GM12878 (cell line): ENCODE data around the gene GAS6. TPM values are rescaled to one million over a fixed set of nuclear protein-coding genes. Genes with fewer than 3 reads are reported as not detected.

Experiments used
- NBN ChIP-seq: fragments of 450-650 bp; IDR thresholded peaks from 2 replicates; pipeline ENCODE4 v1.6.1; 2016
- RAD51 ChIP-seq: fragments of 450-650 bp; IDR thresholded peaks from 2 replicates; pipeline ENCODE4 v1.6.1; 2016; ENCODE audit warnings: moderate library complexity, mild to moderate bottlenecking, inconsistent platforms
- SUPT20H ChIP-seq: IDR thresholded peaks from 2 replicates; pipeline ENCODE4 v1.6.1; 2011; ENCODE audit warnings: low read depth, mild to moderate bottlenecking, low read length, moderate library complexity, borderline replicate concordance; ENCODE audit not compliant: control insufficient read depth
- TCF12 ChIP-seq: IDR thresholded peaks from 2 replicates; pipeline ENCODE4 v1.6.1; 2011; ENCODE audit warnings: low read depth, mild to moderate bottlenecking, low read length
- ZSCAN29 ChIP-seq: fragments of 450-650 bp; IDR thresholded peaks from 2 replicates; pipeline ENCODE4 v1.6.1; 2017; ENCODE audit warnings: mild to moderate bottlenecking, moderate library complexity
- polyA plus RNA-seq, 11 experiments: library from polyadenylated mRNA; depleted of rRNA in 4 of 11; unstranded in 6 of 11; stranded (reverse) in 5 of 11; fragments of >200 nt; fragmentation: Nextera tagmentation in 4 of 11; fragmentation: Illumina TruSeq in 1 of 11; extraction: Ambion mirVana in 4 of 11; extraction: Trizol in 1 of 11; gene quantifications; 1 replicate in 1 of 11; 2 replicates in 10 of 11; pipeline versions ENCODE4 v1.2.1 to v1.2.3, GENCODE V29; 2011 to 2016; ENCODE audit warnings: inconsistent platforms in 2 of 11, missing spikeins in 2 of 11, low read depth in 1 of 11
- total RNA-seq, 4 experiments: library from RNA; depleted of rRNA in 3 of 4; stranded (reverse); fragments of >200 nt in 3 of 4; fragmentation: Illumina TruSeq in 1 of 4; extraction: Trizol in 1 of 4; gene quantifications; 2 replicates each; pipeline versions ENCODE4 v1.2.1 to v1.2.3, GENCODE V29; 2013 to 2021
- TF ChIP-seq, protein P1 (sequence below): fragments of 450-650 bp; IDR thresholded peaks from 2 replicates; pipeline ENCODE4 v1.6.1; 2018; ENCODE audit warnings: mild to moderate bottlenecking, low read depth, moderate library complexity; ENCODE audit not compliant: partially characterized antibody
- TF ChIP-seq, protein P2 (sequence below): IDR thresholded peaks from 2 replicates; pipeline ENCODE4 v1.6.1; 2012; ENCODE audit warnings: low read depth, low read length, improper control_type of control experiment
- TF ChIP-seq, protein P3 (sequence below): IDR thresholded peaks from 2 replicates; pipeline ENCODE4 v1.6.1; 2011; ENCODE audit warnings: mild to moderate bottlenecking, low read depth, low read length, moderate library complexity; ENCODE audit not compliant: insufficient replicate concordance

Gene GAS6
- total and polyA plus RNA-seq, 10 of the 15 experiments (the other 5 are each of a cell fraction or from before 2014, with no cell fraction given), result 0.03 to 0.59 (median 0.10) TPM; not detected in 2

DNA sequence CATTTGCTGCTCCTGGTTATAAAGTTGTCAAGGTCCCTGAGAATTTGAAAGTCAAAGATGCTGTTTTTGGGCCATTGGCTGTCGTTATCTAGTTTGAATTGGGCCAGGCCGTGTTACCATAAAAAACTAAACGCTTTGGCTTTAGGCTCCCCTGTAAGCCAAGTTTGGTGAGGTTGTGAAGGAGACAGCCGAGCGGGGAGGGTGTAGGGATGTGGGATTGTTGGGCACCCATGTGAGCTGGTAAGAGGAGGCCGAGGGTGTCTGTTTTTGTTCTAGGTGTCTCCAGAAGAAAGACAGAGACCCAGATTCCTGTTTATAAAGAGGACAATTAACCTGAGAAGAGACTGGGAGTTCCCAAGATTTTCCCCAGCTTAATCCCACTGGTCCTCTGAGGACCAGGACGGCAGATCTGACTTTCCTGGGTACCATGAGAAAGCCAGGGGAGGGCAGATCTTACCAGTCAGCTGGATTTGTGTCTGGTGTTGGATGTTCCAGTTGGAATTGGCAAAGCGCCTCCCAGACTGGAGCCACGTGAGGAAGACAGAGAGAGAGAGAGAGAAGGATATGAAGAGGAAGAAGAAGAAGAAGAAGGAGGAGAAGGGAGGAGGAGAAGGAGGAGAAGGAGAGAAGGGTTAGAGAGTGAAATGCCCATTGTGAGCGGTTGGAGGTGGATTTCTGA is 79.8 kb downstream of the GAS6 start (continued):
- TF ChIP-seq, protein P1, sequence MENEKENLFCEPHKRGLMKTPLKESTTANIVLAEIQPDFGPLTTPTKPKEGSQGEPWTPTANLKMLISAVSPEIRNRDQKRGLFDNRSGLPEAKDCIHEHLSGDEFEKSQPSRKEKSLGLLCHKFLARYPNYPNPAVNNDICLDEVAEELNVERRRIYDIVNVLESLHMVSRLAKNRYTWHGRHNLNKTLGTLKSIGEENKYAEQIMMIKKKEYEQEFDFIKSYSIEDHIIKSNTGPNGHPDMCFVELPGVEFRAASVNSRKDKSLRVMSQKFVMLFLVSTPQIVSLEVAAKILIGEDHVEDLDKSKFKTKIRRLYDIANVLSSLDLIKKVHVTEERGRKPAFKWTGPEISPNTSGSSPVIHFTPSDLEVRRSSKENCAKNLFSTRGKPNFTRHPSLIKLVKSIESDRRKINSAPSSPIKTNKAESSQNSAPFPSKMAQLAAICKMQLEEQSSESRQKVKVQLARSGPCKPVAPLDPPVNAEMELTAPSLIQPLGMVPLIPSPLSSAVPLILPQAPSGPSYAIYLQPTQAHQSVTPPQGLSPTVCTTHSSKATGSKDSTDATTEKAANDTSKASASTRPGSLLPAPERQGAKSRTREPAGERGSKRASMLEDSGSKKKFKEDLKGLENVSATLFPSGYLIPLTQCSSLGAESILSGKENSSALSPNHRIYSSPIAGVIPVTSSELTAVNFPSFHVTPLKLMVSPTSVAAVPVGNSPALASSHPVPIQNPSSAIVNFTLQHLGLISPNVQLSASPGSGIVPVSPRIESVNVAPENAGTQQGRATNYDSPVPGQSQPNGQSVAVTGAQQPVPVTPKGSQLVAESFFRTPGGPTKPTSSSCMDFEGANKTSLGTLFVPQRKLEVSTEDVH, result no peak
- no peak for TF ChIP-seq TCF12
- no peak for TF ChIP-seq RAD51
- TF ChIP-seq, protein P2, sequence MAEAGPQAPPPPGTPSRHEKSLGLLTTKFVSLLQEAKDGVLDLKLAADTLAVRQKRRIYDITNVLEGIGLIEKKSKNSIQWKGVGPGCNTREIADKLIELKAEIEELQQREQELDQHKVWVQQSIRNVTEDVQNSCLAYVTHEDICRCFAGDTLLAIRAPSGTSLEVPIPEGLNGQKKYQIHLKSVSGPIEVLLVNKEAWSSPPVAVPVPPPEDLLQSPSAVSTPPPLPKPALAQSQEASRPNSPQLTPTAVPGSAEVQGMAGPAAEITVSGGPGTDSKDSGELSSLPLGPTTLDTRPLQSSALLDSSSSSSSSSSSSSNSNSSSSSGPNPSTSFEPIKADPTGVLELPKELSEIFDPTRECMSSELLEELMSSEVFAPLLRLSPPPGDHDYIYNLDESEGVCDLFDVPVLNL, result no peak
- TF ChIP-seq NBN, result no peak
- TF ChIP-seq ZSCAN29, result no peak
- TF ChIP-seq SUPT20H, result no peak
- TF ChIP-seq, protein P3, sequence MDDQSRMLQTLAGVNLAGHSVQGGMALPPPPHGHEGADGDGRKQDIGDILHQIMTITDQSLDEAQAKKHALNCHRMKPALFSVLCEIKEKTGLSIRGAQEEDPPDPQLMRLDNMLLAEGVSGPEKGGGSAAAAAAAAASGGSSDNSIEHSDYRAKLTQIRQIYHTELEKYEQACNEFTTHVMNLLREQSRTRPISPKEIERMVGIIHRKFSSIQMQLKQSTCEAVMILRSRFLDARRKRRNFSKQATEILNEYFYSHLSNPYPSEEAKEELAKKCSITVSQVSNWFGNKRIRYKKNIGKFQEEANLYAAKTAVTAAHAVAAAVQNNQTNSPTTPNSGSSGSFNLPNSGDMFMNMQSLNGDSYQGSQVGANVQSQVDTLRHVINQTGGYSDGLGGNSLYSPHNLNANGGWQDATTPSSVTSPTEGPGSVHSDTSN, result no peak
